HepG2 (cell line): ENCODE data around the gene CFAP45. TPM values are rescaled to one million over a fixed set of nuclear protein-coding genes. Genes with fewer than 3 reads are reported as not detected.

ENCODE experiments used
- CENPBD1 ChIP-seq: sonication (generic); formaldehyde crosslinking; IDR thresholded peaks from 2 replicates; pipeline ENCODE4 v1.8.0; 2022; ENCODE audit warnings: missing genetic modification reagents, low read depth, mild to moderate bottlenecking, borderline replicate concordance
- KDM3A ChIP-seq: IDR thresholded peaks from 2 replicates; pipeline ENCODE4 v1.6.1; 2018; ENCODE audit warnings: low read depth, missing compliant biosample characterization
- MAX ChIP-seq: IDR thresholded peaks from 2 replicates; pipeline ENCODE4 v1.6.1; 2012; ENCODE audit warnings: inconsistent platforms
- MNT ChIP-seq: fragments of 450-650 bp; IDR thresholded peaks from 2 replicates; pipeline ENCODE4 v1.6.1; 2016
- MYC ChIP-seq: sonication (generic); formaldehyde crosslinking; IDR thresholded peaks from 2 replicates; pipeline ENCODE4 v1.9.0; 2021; ENCODE audit warnings: missing genetic modification reagents, borderline replicate concordance
- SKIL ChIP-seq: sonication (generic); formaldehyde crosslinking; IDR thresholded peaks from 2 replicates; pipeline ENCODE4 v1.8.0; 2022; ENCODE audit warnings: missing genetic modification reagents, mild to moderate bottlenecking, moderate library complexity, borderline replicate concordance
- SOX13 ChIP-seq, 3 experiments: fragments of 450-650 bp in 1 of 3; sonication (generic) in 1 of 3; formaldehyde crosslinking in 1 of 3; IDR thresholded peaks in 2 of 3; conservative IDR thresholded peaks in 1 of 3; 2 replicates each; pipeline versions ENCODE4 v1.5.0 to v1.6.1; 2016 to 2020; ENCODE audit warnings: antibody characterized with exemption in 1 of 3, mild to moderate bottlenecking in 1 of 3, missing compliant biosample characterization in 1 of 3, missing genetic modification reagents in 1 of 3, moderate library complexity in 1 of 3
- SOX6 ChIP-seq, 2 experiments: fragments of 450-650 bp in 1 of 2; sonication (generic) in 1 of 2; formaldehyde crosslinking in 1 of 2; IDR thresholded peaks; 2 replicates each; pipeline versions ENCODE4 v1.4.0 to v1.6.1; 2017 to 2020; ENCODE audit warnings: antibody characterized with exemption in 1 of 2, mild to moderate bottlenecking in 1 of 2, missing genetic modification reagents in 1 of 2
- ZGPAT ChIP-seq: IDR thresholded peaks from 2 replicates; pipeline ENCODE4 v1.6.1; 2016; ENCODE audit warnings: mild to moderate bottlenecking
- ZNF510 ChIP-seq: sonication (generic); formaldehyde crosslinking; IDR thresholded peaks from 2 replicates; pipeline ENCODE4 v1.4.0; 2020; ENCODE audit warnings: low read depth, mild to moderate bottlenecking, missing genetic modification reagents
- polyA plus RNA-seq, 8 experiments: library from polyadenylated mRNA; depleted of rRNA in 3 of 8; stranded (reverse) in 7 of 8; unstranded in 1 of 8; fragments of >200 nt; fragmentation: Illumina TruSeq in 4 of 8; extraction: Trizol in 4 of 8; gene quantifications; 2 replicates each; pipeline versions ENCODE4 v1.2.1 to v1.2.3, GENCODE V29; 2011 to 2016; ENCODE audit warnings: low read depth in 4 of 8, missing spikeins in 1 of 8, mixed read lengths in 1 of 8; ENCODE audit not compliant: insufficient read depth in 1 of 8
- total RNA-seq, 5 experiments: library from RNA; depleted of rRNA; stranded (reverse); fragments of >200 nt; fragmentation: Illumina TruSeq; extraction: Trizol; gene quantifications; 2 replicates each; pipeline ENCODE4 v1.2.3, GENCODE V29; 2016; ENCODE audit warnings: low read depth in 1 of 5

Gene CFAP45
- total and polyA plus RNA-seq, 2 of the 13 experiments (the other 11 are each of a cell fraction or from before 2014, with no cell fraction given): not detected

- TF ChIP-seq SKIL (CRISPR knock-in tag): no peak
- TF ChIP-seq MYC: peak; percentile 62; the same call in 1 of the 2 replicates
- no peak for TF ChIP-seq ZGPAT (CRISPR knock-in tag)
- TF ChIP-seq SOX13 (IDR thresholded peaks at IDR 0.05): no peak
- peak in 1 of 2 experiments; percentile 24; a peak in 1 of 4 replicates for TF ChIP-seq SOX13 (CRISPR knock-in tag; conservative IDR thresholded peaks at IDR 0.05 in 1 of 2, IDR thresholded peaks at IDR 0.05 in 1 of 2)
- no peak for TF ChIP-seq CENPBD1 (CRISPR knock-in tag)
- peak; percentile 74 for TF ChIP-seq MAX
- 0 out of 2 replicates have a peak, but pooled peaks have one; percentile 39 for TF ChIP-seq KDM3A (CRISPR knock-in tag)
- TF ChIP-seq ZNF510 (CRISPR knock-in tag): no peak
- no peak for TF ChIP-seq SOX6 (IDR thresholded peaks at IDR 0.05)
- peak; percentile 36 for TF ChIP-seq SOX6 (CRISPR knock-in tag; IDR thresholded peaks at IDR 0.05)
- TF ChIP-seq MNT: peak; percentile 85
These were observed 45.7 kb upstream of the CFAP45 start, which contains the start of gene IGSF9 (continued) for GRCh38 chr1:159945483-159946241.
